HUES64 (cell line): Measurements from ENCODE around the gene CRYBG2.

Source experiments
- H3K27ac ChIP-seq: 2 replicates; pipeline ENCODE4 v1.7.0; 2013; ENCODE audit warnings: low read depth, low read length, inconsistent platforms
- H3K27me3 ChIP-seq: 2 replicates; pipeline ENCODE4 v1.6.1; 2013; ENCODE audit warnings: mild to moderate bottlenecking, low read length; ENCODE audit not compliant: insufficient read depth
- H3K36me3 ChIP-seq: 2 replicates; pipeline ENCODE4 v1.6.1; 2013; ENCODE audit warnings: mild to moderate bottlenecking, low read length; ENCODE audit not compliant: insufficient read depth
- H3K4me1 ChIP-seq: 2 replicates; pipeline ENCODE4 v1.6.1; 2013; ENCODE audit warnings: mild to moderate bottlenecking, low read length, moderate library complexity; ENCODE audit not compliant: insufficient read depth
- H3K4me3 ChIP-seq: 2 replicates; pipeline ENCODE4 v1.5.1; 2013; ENCODE audit warnings: mild to moderate bottlenecking, low read length, moderate library complexity
- H3K9ac ChIP-seq: 2 replicates; pipeline ENCODE4 v1.6.1; 2013; ENCODE audit warnings: mild to moderate bottlenecking, low read depth, low read length
- H3K9me3 ChIP-seq: 2 replicates; pipeline ENCODE4 v1.6.1; 2013; ENCODE audit warnings: low read depth, low read length; ENCODE audit not compliant: insufficient read depth
- WGBS: fragments of 150-250, 120-280 bp; methylation state at CpG from one replicate; pipeline ENCODE4 v1.1.7; 2013; ENCODE audit warnings: missing lambda C conversion rate; 5-methylcytosine and 5-hydroxymethylcytosine counted together

Gene CRYBG2

GRCh38 chr1:26370591-26371382 is 16.9 kb upstream of the CRYBG2 start:
- H3K27me3 ChIP-seq: no peaks in the 10 kb centered on the region
- no peaks in the 10 kb centered on the region for H3K9me3 ChIP-seq
- H3K4me1 ChIP-seq: peaks cover 5% of the 10 kb centered on the region; the same call in 1 of the 2 replicates
- H3K27ac ChIP-seq: no peak overlapping the region
- H3K9ac ChIP-seq: no peak overlapping the region
- H3K4me3 ChIP-seq: no peak overlapping the region
- 74% methylated on average over 6 of the region's 6 CpGs for WGBS
- no peaks in the 10 kb centered on the region for H3K36me3 ChIP-seq

GRCh38 chr1:26368486-26368885 is 14.6 kb upstream of the CRYBG2 start:
- peaks cover 12% of the 10 kb centered on the region for H3K27me3 ChIP-seq
- no peaks in the 10 kb centered on the region for H3K9me3 ChIP-seq
- no peak overlapping the region for H3K27ac ChIP-seq
- 94% methylated on average over 3 of the region's 3 CpGs for WGBS
- H3K4me3 ChIP-seq: no peak overlapping the region
- H3K4me1 ChIP-seq: no peaks in the 10 kb centered on the region
- H3K9ac ChIP-seq: no peak overlapping the region
- no peaks in the 10 kb centered on the region for H3K36me3 ChIP-seq

DNA sequence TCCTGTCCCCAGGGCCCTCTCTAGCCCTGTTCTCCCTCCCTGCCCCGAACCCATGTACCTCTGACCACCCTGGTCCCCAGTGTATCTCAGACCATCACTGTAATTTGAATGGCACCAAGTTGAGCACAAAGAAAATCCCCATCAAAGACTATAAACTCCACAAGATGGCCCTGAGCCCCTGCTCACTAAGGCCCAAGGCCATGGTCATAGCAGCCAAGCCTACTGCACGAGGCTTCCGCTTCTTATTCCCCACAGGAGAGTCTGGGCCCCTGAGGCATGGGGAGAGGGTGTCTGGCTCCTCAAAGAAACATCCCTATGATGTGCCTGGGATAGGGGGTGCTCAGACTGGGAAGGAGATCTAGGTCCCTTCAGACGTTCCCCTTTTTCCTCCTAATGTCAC is 14.1 kb upstream of the CRYBG2 start:
- no peaks in the 10 kb centered on the region for H3K4me1 ChIP-seq
- no peak overlapping the region for H3K4me3 ChIP-seq
- peaks cover 12% of the 10 kb centered on the region for H3K27me3 ChIP-seq
- no peak overlapping the region for H3K27ac ChIP-seq
- no peaks in the 10 kb centered on the region for H3K9me3 ChIP-seq
- WGBS: 89% methylated on average over 4 of the region's 4 CpGs
- no peak overlapping the region for H3K9ac ChIP-seq
- H3K36me3 ChIP-seq: no peaks in the 10 kb centered on the region

DNA sequence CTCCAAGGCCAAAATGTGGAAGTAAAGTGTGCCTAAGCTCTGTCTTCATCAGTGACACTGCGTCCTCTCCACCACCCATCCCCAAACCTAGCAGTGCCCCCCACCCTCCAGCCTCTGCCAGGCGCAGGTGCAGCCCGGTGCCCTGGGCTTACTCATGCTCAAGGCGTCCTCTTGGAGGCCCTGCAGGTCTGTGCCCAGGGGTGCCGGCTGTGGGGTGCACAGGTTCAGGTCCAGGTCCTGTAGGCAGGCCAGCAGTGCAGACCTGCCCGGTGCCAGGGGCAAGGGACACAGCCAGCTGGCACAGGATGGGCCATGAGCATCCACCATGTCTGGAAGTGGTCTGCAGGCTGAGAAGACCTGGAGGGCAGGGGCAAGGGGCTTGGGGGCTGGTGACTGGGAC is 13.5 kb upstream of the CRYBG2 start:
- H3K27ac ChIP-seq: no peak overlapping the region
- H3K4me3 ChIP-seq: no peak overlapping the region
- peaks cover 14% of the 10 kb centered on the region for H3K27me3 ChIP-seq
- H3K36me3 ChIP-seq: no peaks in the 10 kb centered on the region
- no peak overlapping the region for H3K9ac ChIP-seq
- 91% methylated on average over 6 of the region's 6 CpGs for WGBS
- no peaks in the 10 kb centered on the region for H3K4me1 ChIP-seq
- H3K9me3 ChIP-seq: no peaks in the 10 kb centered on the region

DNA sequence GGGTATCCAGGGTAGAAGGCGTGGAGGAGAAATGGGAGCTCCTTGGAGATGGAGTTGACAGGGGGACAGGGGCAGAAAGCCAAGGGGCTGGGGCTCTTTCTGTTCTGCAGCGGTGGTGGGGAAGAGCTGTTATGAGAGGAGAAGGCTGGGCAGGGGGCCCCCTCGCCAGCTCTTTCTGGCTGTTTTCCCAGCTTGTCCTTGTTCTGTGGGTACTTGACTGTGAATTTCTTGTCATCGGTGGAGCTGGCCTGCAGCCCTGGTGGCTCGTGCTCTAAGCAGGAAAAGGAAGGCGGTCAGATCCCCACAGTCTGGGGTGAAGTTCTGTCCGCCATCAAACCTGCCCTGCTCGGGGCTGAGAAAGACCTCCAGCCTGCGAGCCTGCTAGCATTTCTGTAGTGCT is 11.0 kb upstream of the CRYBG2 start:
- peaks cover 39% of the 10 kb centered on the region for H3K27me3 ChIP-seq
- H3K36me3 ChIP-seq: no peaks in the 10 kb centered on the region
- H3K4me1 ChIP-seq: no peaks in the 10 kb centered on the region; the same call in 1 of the 2 replicates
- no peak overlapping the region for H3K27ac ChIP-seq
- H3K9me3 ChIP-seq: no peaks in the 10 kb centered on the region
- 91% methylated on average over 9 of the region's 9 CpGs for WGBS
- H3K4me3 ChIP-seq: no peak overlapping the region
- no peak overlapping the region for H3K9ac ChIP-seq

- Histone ChIP-seq H3K4me3 (no peak overlapping the region), H3K27ac (no peak overlapping the region), H3K4me1 (peaks cover 4% of the 10 kb centered on the region), H3K9me3 (no peaks in the 10 kb centered on the region), H3K27me3 (peaks cover 51% of the 10 kb centered on the region), H3K9ac (no peak overlapping the region), H3K36me3 (no peaks in the 10 kb centered on the region)
- WGBS: 37% methylated on average over 26 of the region's 26 CpGs
Measured at GRCh38 chr1:26363549-26364448, 9.9 kb upstream of the CRYBG2 start.

GRCh38 chr1:26362331-26362730 is 8.4 kb upstream of the CRYBG2 start:
- Histone ChIP-seq H3K27me3 (peaks cover 51% of the 10 kb centered on the region), H3K4me1 (peaks cover 8% of the 10 kb centered on the region)
- WGBS: 92% methylated on average over 3 of the region's 3 CpGs

DNA sequence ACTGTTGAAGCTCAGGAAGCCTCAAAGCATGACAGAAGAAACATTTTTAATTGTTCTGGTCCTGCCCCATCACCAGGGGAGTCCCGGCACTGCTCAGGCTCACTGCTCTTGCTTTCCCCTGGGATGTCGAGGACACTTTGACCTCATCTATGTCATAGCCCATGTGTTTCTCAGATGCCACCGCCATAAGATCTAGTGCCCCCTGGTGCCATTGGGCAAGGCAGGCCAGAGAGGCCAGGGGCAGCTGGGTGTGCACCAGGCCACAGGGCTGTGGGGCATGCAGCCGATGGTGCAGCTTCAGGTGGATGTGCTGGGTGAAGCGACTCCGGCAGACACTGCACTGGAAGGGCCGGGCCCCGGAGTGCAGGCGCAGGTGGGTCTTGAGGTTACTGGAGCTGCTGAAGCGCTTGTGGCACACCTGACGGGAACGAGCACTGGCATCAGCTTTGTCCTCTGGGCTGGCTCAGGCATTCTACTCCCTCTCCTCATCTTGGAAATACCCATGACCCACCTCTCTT is 7.7 kb upstream of the CRYBG2 start:
- Histone ChIP-seq H3K27ac (no peak overlapping the region), H3K9ac (no peak overlapping the region), H3K36me3 (no peaks in the 10 kb centered on the region), H3K9me3 (no peaks in the 10 kb centered on the region), H3K27me3 (peaks cover 51% of the 10 kb centered on the region), H3K4me3 (no peak overlapping the region), H3K4me1 (peaks cover 8% of the 10 kb centered on the region)
- 91% methylated on average over 12 of the region's 12 CpGs for WGBS

More at GRCh38 chr1:26362331-26362730, 8.4 kb upstream of the CRYBG2 start:
- Histone ChIP-seq H3K36me3 (no peaks in the 10 kb centered on the region), H3K9me3 (no peaks in the 10 kb centered on the region), H3K9ac (no peak overlapping the region), H3K27ac (no peak overlapping the region), H3K4me3 (no peak overlapping the region)

- H3K4me3 ChIP-seq: peak overlapping the region; percentile 59
- H3K27me3 ChIP-seq: peaks cover 51% of the 10 kb centered on the region
- 75% methylated on average over 27 of the region's 27 CpGs for WGBS
- H3K36me3 ChIP-seq: no peaks in the 10 kb centered on the region
- H3K4me1 ChIP-seq: peaks cover 8% of the 10 kb centered on the region
- H3K9ac ChIP-seq: 0 out of 2 replicates have a peak overlapping the region, but pooled peaks have one; percentile 72
- no peaks in the 10 kb centered on the region for H3K9me3 ChIP-seq
- no peak overlapping the region for H3K27ac ChIP-seq
Measured at GRCh38 chr1:26360807-26361604, 7.1 kb upstream of the CRYBG2 start.

DNA sequence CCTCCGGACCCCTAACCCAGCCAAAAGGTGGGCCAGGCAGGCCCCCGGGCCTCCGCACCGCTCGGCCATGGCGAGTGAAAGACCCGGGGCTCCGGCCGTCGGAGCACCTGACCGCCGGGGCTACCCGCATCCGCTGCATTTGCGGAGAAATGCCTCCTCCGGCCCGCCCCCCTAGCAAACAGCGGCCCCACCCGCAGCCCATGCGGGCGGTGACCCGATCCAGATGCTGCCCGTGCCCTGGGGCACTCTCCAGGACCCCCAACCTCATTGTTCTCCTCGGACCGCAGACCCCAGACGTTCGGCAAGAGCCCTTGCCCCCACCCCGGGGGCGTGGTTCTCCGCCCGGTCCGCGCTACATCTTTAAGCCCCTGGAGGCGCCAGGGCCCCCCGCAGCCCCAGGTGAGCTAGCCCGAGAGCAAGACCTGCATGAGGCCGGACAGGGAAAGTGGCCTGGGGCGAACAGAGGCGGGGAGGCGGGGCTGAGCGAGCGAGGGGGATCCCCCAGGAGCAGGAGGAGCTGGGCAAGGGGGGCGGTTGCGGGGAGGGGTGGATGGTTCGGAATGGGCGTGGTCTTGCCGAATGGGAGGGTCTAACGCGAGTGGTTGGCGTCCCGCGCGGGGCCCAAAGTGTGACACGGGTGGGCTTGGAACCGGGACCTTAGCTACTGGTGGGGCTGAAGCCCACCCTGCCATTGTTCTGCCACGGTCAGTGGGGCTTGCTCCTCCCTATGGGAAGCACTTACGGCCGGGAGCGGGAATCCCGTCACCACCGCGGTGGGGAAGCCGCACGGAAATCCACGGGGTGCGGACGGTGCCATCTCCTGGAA is 6.3 kb upstream of the CRYBG2 start:
- peak overlapping the region; percentile 72 for H3K9ac ChIP-seq

More for the DNA sequence above, 6.3 kb upstream of the CRYBG2 start:
- no peaks in the 10 kb centered on the region for H3K9me3 ChIP-seq
- peaks cover 51% of the 10 kb centered on the region for H3K27me3 ChIP-seq
- no peak overlapping the region for H3K27ac ChIP-seq
- H3K4me3 ChIP-seq: peak overlapping the region; percentile 59
- 4% methylated on average over 67 of the region's 67 CpGs for WGBS
- no peaks in the 10 kb centered on the region for H3K36me3 ChIP-seq
- peaks cover 8% of the 10 kb centered on the region for H3K4me1 ChIP-seq
